ENCODE results near the gene SYNE1.

DNA sequence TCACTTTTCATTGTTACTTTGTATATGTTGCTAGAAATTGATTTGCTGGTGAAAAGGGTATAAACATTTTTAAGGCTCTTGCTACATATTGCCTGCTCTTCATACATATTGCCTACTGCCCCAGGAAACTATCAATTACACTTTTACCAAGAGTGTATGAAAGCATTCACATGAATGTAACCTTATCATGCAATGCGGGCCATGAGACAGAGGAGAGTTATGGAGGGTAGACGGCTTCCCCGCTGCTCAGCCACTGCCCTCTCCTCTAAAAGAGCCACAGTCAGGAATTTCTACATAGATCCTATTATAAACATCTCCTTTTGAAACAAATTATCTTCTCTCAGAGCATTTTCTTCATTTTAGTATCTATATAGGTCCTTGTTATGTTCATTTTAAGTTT lies 565.3 kb downstream of the SYNE1 start:
- TF ChIP-seq, protein P1, sequence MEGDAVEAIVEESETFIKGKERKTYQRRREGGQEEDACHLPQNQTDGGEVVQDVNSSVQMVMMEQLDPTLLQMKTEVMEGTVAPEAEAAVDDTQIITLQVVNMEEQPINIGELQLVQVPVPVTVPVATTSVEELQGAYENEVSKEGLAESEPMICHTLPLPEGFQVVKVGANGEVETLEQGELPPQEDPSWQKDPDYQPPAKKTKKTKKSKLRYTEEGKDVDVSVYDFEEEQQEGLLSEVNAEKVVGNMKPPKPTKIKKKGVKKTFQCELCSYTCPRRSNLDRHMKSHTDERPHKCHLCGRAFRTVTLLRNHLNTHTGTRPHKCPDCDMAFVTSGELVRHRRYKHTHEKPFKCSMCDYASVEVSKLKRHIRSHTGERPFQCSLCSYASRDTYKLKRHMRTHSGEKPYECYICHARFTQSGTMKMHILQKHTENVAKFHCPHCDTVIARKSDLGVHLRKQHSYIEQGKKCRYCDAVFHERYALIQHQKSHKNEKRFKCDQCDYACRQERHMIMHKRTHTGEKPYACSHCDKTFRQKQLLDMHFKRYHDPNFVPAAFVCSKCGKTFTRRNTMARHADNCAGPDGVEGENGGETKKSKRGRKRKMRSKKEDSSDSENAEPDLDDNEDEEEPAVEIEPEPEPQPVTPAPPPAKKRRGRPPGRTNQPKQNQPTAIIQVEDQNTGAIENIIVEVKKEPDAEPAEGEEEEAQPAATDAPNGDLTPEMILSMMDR (conservative IDR thresholded peaks at IDR 0.05; ENCODE audit: low read length): no peak
- TF ChIP-seq EZH2phosphoT487 (IDR thresholded peaks at IDR 0.05; ENCODE audit: borderline replicate concordance, low read depth, low read length): no peak

All from OCI-LY7 (cell line).